CD4-positive, alpha-beta T cell (primary cell): Measurements from ENCODE around the gene PSMD2. TPM values are rescaled to one million over a fixed set of nuclear protein-coding genes. Genes with fewer than 3 reads are reported as not detected.

Source experiments
- ATAC-seq: fragments of 200-7000 bp; cut with Tn5 transposase; one replicate; pipeline ENCODE4 v1.10.0; 2022; ENCODE audit warnings: mild to moderate bottlenecking; ENCODE audit not compliant: poor library complexity
- CTCF ChIA-PET: fragments of 350-600 bp; sonication (Branson Sonifier 250); formaldehyde crosslinking; loops from one replicate; lab custom pipeline; 2021; ENCODE audit warnings: antibody characterized with exemption, inconsistent platforms; lab: Charles Lee
- POLR2A ChIA-PET: fragments of 350-600 bp; sonication (Branson Sonifier 250); formaldehyde crosslinking; loops from one replicate; lab custom pipeline; 2021; ENCODE audit warnings: antibody characterized with exemption, inconsistent platforms; lab: Charles Lee
- DNase-seq, 14 experiments: peaks; one replicate each; pipeline ENCODE4 v3.0.0-alpha.2; 2013 to 2020; ENCODE audit warnings: mixed read lengths in 2 of 14
- H3K27ac ChIP-seq, 2 donors: one replicate each; pipeline versions ENCODE4 v1.5.1 to v1.7.0; 2013; ENCODE audit warnings: low read length in 2 of 2, low read depth in 1 of 2, mild to moderate bottlenecking in 1 of 2
- H3K27me3 ChIP-seq, 2 experiments: 1 replicate in 1 of 2; 2 replicates in 1 of 2; pipeline versions ENCODE4 v1.6.1 to v1.7.0; 2013; ENCODE audit warnings: low read length in 2 of 2, control low read depth in 1 of 2, mild to moderate bottlenecking in 1 of 2, moderate library complexity in 1 of 2; ENCODE audit not compliant: insufficient read depth in 2 of 2, control insufficient read depth in 1 of 2
- H3K36me3 ChIP-seq: one replicate; pipeline ENCODE4 v1.6.1; 2013; ENCODE audit warnings: low read length, control low read depth; ENCODE audit not compliant: insufficient read depth
- H3K4me1 ChIP-seq: one replicate; pipeline ENCODE4 v1.6.1; 2013; ENCODE audit warnings: low read length, control low read depth; ENCODE audit not compliant: insufficient read depth
- H3K4me3 ChIP-seq: one replicate; pipeline ENCODE4 v1.5.1; 2013; ENCODE audit warnings: mild to moderate bottlenecking, low read length, moderate library complexity
- H3K9me3 ChIP-seq, 2 experiments: 1 replicate in 1 of 2; 2 replicates in 1 of 2; pipeline versions ENCODE4 v1.6.1 to v1.7.0; 2013; ENCODE audit warnings: low read length in 2 of 2, mild to moderate bottlenecking in 2 of 2, control low read depth in 1 of 2, moderate library complexity in 1 of 2; ENCODE audit not compliant: control insufficient read depth in 1 of 2, insufficient read depth in 1 of 2
- H3K27ac Mint-ChIP-seq: one replicate; pipeline ENCODE4 v1.8.0; 2020; ENCODE audit warnings: mixed read lengths
- H3K27me3 Mint-ChIP-seq: one replicate; pipeline ENCODE4 v1.8.0; 2021; ENCODE audit warnings: mixed read lengths
- H3K36me3 Mint-ChIP-seq: one replicate; pipeline ENCODE4 v1.8.0; 2021; ENCODE audit warnings: low read depth, mixed read lengths
- H3K4me1 Mint-ChIP-seq: one replicate; pipeline ENCODE4 v1.8.0; 2021; ENCODE audit warnings: low read depth, mixed read lengths
- H3K4me3 Mint-ChIP-seq: one replicate; pipeline ENCODE4 v1.8.0; 2020; ENCODE audit warnings: mild to moderate bottlenecking, mixed read lengths
- H3K9me3 Mint-ChIP-seq: one replicate; pipeline ENCODE4 v1.8.0; 2020; ENCODE audit warnings: mixed read lengths
- intact Hi-C, 2 experiments: fragments of 100-400 bp; cut with DNase I in 1 of 2; cut with micrococcal nuclease in 1 of 2; formaldehyde crosslinking; loops; one replicate each; pipeline versions ENCODE4 v1.15.1 to v1.9.0; 2023 to 2025; cut with DNase I, micrococcal nuclease
- total RNA-seq, 174 experiments: library from RNA in 2 of 174; stranded (reverse) in 2 of 174; gene quantifications; one replicate each; pipeline ENCODE4 v1.2.3 and lab custom pipeline; 2021 to 2026
- TF ChIP-seq, protein P1 (sequence below): fragments of 200-600 bp; IDR thresholded peaks from one replicate; pipeline ENCODE4 v1.8.0; 2022; ENCODE audit warnings: antibody characterized with exemption, mild to moderate bottlenecking

PSMD2 gene
- total RNA-seq, 2 experiments from 2014 or later = 159 TPM

DNA sequence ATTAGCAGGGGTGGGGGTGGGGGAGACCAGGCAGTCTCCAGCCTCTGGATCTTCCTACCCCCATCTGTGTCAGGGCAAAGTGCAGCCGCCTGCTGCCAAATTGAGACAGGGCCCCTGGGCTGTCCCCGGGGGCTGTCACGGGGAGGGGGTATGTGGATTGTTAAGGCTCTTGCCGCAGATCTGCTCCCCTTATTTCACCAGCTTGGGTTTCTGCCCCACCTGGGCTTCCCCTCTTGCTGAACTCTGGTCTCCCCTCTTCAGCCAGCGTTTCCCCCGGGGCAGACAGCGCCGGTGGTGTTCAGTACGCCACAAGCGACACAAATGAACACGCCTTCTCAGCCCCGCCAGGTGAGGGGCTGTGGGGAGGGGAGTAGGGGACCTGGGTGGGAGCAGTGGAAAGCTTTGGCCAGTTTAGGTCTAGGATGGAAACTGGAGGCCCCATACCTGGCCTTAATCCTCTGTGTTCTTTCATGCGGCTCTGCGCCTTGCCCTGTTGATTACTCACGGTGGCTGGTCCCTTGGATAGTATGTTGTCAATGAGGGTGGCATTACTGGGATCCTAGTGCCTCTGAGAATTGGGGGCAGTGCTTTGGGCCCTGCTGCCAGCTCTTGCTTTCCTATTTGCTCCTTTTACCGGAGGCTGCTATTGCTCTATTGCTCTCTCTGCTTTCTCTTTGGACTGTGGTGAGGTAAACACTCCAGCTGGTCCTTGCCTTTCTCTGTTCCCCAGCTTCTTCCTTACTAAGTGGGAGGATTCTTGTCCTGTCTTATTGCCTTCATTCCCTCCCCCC lies 17.0 kb downstream of the PSMD2 start:
- H3K4me1 ChIP-seq = peaks cover 47% of the 10 kb centered on the region
- peak overlapping the region; percentile 84 to 95 for H3K27ac ChIP-seq
- H3K9me3 ChIP-seq = no peaks in the 10 kb centered on the region
- ChIA-PET POLR2A (interaction anchor here (0.9 to 1.4 kb wide), 7 partner anchors 10 to 501 kb away, joined by 3 to 5 read pairs (median 3); partner anchors contain the start of genes ABCF3 and EIF2B5), CTCF (no interaction called here)
- peaks cover 38% of the 10 kb centered on the region for H3K36me3 ChIP-seq
- TF ChIP-seq, protein P1, sequence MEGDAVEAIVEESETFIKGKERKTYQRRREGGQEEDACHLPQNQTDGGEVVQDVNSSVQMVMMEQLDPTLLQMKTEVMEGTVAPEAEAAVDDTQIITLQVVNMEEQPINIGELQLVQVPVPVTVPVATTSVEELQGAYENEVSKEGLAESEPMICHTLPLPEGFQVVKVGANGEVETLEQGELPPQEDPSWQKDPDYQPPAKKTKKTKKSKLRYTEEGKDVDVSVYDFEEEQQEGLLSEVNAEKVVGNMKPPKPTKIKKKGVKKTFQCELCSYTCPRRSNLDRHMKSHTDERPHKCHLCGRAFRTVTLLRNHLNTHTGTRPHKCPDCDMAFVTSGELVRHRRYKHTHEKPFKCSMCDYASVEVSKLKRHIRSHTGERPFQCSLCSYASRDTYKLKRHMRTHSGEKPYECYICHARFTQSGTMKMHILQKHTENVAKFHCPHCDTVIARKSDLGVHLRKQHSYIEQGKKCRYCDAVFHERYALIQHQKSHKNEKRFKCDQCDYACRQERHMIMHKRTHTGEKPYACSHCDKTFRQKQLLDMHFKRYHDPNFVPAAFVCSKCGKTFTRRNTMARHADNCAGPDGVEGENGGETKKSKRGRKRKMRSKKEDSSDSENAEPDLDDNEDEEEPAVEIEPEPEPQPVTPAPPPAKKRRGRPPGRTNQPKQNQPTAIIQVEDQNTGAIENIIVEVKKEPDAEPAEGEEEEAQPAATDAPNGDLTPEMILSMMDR = no peak
- Mint-ChIP-seq H3K4me3 (peak overlapping the region; percentile 94), H3K4me1 (peaks cover 31% of the 10 kb centered on the region), H3K27me3 (no peaks in the 10 kb centered on the region), H3K9me3 (no peaks in the 10 kb centered on the region), H3K36me3 (peaks cover 44% of the 10 kb centered on the region), H3K27ac (peak overlapping the region; percentile 95)
- H3K27me3 ChIP-seq = no peaks in the 10 kb centered on the region
- no peak for ATAC-seq
- intact Hi-C loops = loop anchor here in 1 of 2 experiments (5.0 kb wide), 2 partner anchors 129 to 299 kb away; partner anchors contain the start of genes ABCC5 and ABCF3
- H3K4me3 ChIP-seq = peak overlapping the region; percentile 77
- DNase-seq = peak in 2 of 14 experiments; percentile 17 to 50

DNA sequence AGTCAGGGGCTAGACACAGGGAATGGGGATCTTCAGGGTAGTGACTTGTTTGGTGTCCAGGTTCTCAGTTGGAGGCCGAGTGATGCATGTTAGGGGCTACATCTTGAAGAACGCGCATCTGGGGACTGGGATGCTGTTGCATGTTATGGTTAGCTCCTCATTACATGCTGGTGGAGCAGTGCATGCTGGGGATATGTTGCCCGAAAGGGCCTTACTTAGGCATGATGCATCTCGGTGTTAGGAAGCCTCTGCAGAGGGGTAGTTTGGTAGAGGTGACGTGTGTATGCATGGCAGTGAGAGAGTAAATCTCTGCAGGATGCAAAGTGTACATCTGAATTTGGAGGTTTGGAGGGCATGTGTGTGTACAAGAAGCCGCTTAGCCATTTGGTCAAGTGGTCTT lies 17.8 kb downstream of the PSMD2 start:
- no peaks in the 10 kb centered on the region for H3K27me3 ChIP-seq
- Mint-ChIP-seq H3K36me3 (peaks cover 51% of the 10 kb centered on the region), H3K4me1 (peaks cover 31% of the 10 kb centered on the region), H3K27me3 (no peaks in the 10 kb centered on the region), H3K4me3 (peak overlapping the region; percentile 94), H3K27ac (peak overlapping the region; percentile 95), H3K9me3 (no peaks in the 10 kb centered on the region)
- peaks cover 47% of the 10 kb centered on the region for H3K4me1 ChIP-seq
- H3K27ac ChIP-seq = peak overlapping the region in 1 of 2 donors; percentile 95
- CTCF ChIA-PET = no interaction called here
- peaks cover 45% of the 10 kb centered on the region for H3K36me3 ChIP-seq
- DNase-seq (peak in 1 of 14 experiments; percentile 21), ATAC-seq (no peak)
- POLR2A ChIA-PET = interaction anchor here (0.9 to 1.4 kb wide), 3 partner anchors 14 to 182 kb away, joined by 3 to 5 read pairs (median 3); partner anchors contain the start of genes ABCF3 and EIF2B5
- intact Hi-C loops = loop anchor here in 1 of 2 experiments (1.0 to 5.0 kb wide), 3 partner anchors 17 to 299 kb away; partner anchors contain the start of genes ABCC5 and ABCF3
- TF ChIP-seq, protein P1 = no peak
- no peaks in the 10 kb centered on the region for H3K9me3 ChIP-seq
- no peak overlapping the region for H3K4me3 ChIP-seq

DNA sequence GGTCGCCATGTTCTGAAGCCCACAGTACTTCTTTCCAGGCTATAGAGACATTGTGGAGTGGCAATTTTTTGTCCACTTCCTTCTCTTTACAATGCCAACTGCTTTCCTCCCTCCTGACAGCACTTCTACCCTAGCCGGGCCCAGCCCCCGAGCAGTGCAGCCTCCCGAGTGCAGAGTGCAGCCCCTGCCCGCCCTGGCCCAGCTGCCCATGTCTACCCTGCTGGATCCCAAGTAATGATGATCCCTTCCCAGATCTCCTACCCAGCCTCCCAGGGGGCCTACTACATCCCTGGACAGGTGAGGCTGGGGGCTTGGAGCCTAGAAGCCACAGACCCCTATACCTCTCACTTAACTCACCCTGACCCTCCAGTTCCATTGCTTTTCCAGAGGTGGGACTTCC lies 18.2 kb downstream of the PSMD2 start:
- peak overlapping the region; percentile 95 for H3K27ac Mint-ChIP-seq
- H3K36me3 ChIP-seq = peaks cover 49% of the 10 kb centered on the region
- peaks cover 47% of the 10 kb centered on the region for H3K4me1 ChIP-seq
- H3K27me3 ChIP-seq = no peaks in the 10 kb centered on the region
- H3K4me3 ChIP-seq = no peak overlapping the region
- H3K4me3 Mint-ChIP-seq = peak overlapping the region; percentile 94
- ATAC-seq (no peak), DNase-seq (peak in 1 of 14 experiments; percentile 21)
- H3K27me3 Mint-ChIP-seq = no peaks in the 10 kb centered on the region
- no peak overlapping the region for H3K27ac ChIP-seq
- H3K9me3 ChIP-seq = no peaks in the 10 kb centered on the region
- POLR2A ChIA-PET = no interaction called here
- TF ChIP-seq, protein P1 = no peak
- H3K9me3 Mint-ChIP-seq = no peaks in the 10 kb centered on the region
- CTCF ChIA-PET = no interaction called here
- peaks cover 31% of the 10 kb centered on the region for H3K4me1 Mint-ChIP-seq
- H3K36me3 Mint-ChIP-seq = peaks cover 55% of the 10 kb centered on the region
- intact Hi-C loops = loop anchor here in 1 of 2 experiments (1.0 to 5.0 kb wide), 3 partner anchors 16 to 300 kb away; partner anchors contain the start of genes ABCC5 and ABCF3
